Large intestine (tissue), 3 donors: ENCODE results near the gene SIGLEC1. TPM values are rescaled to one million over a fixed set of nuclear protein-coding genes. Genes with fewer than 3 reads are reported as not detected.

Source experiments
- DNase-seq, 2 donors: peaks; one replicate each; pipeline versions ENCODE4 v3.0.0 to v3.0.0-alpha.2; 2013
- H3K27ac ChIP-seq: one replicate; pipeline ENCODE4 v1.5.1; 2013; ENCODE audit warnings: low read length
- H3K27me3 ChIP-seq: 2 replicates; pipeline ENCODE4 v1.6.1; 2013; ENCODE audit warnings: low read length; ENCODE audit not compliant: control insufficient read depth, insufficient read depth
- H3K36me3 ChIP-seq: 2 replicates; pipeline ENCODE4 v1.6.1; 2013; ENCODE audit warnings: low read length; ENCODE audit not compliant: control insufficient read depth, insufficient read depth
- H3K4me1 ChIP-seq: one replicate; pipeline ENCODE4 v1.6.1; 2013; ENCODE audit warnings: low read length; ENCODE audit not compliant: control insufficient read depth, insufficient read depth
- H3K4me3 ChIP-seq: one replicate; pipeline ENCODE4 v1.5.1; 2013; ENCODE audit warnings: low read length
- H3K9me3 ChIP-seq: one replicate; pipeline ENCODE4 v1.6.1; 2013; ENCODE audit warnings: mild to moderate bottlenecking, low read depth, low read length, moderate library complexity; ENCODE audit not compliant: control insufficient read depth
- WGBS: methylation state at CpG from one replicate; pipeline ENCODE4 v1.1.5; 2013; ENCODE audit warnings: low lambda C conversion rate; ENCODE audit not compliant: insufficient coverage; 5-methylcytosine and 5-hydroxymethylcytosine counted together
- polyA plus RNA-seq: library from polyadenylated mRNA; unstranded; fragments of 120-200 nt; gene quantifications from one replicate; pipeline ENCODE4 v1.2.1, GENCODE V29; 2013

SIGLEC1 gene
- polyA plus RNA-seq, 1 donor: 4.3 TPM

DNA sequence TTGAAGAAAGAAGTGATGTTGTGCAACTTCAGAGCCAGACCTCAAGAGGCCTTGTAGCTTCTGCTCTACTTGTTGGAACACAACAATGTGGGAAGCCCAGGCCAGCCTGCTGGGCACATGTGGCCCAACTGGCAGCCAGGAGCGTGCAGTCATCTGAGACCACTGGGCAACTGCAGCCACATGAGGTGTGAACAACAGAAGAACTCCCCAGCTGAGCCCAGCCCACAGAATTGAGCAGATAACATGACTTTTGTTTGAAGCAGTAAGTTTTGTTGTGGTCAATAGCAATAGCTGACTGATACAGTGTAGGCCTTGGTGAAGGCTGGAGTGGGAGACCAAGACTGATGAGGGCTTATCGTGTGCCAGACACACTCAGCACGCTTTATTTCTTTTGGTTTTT, 22.0 kb downstream of the SIGLEC1 start:
- peaks cover 6% of the 10 kb centered on the region for H3K4me1 ChIP-seq
- H3K4me3 ChIP-seq: no peak overlapping the region
- DNase-seq: no peak
- no CpG with 5 or more reads among the region's 3 CpGs for WGBS
- no peaks in the 10 kb centered on the region for H3K9me3 ChIP-seq
- no peak overlapping the region for H3K27ac ChIP-seq
- no peaks in the 10 kb centered on the region for H3K36me3 ChIP-seq
- H3K27me3 ChIP-seq: peaks cover 9% of the 10 kb centered on the region

DNA sequence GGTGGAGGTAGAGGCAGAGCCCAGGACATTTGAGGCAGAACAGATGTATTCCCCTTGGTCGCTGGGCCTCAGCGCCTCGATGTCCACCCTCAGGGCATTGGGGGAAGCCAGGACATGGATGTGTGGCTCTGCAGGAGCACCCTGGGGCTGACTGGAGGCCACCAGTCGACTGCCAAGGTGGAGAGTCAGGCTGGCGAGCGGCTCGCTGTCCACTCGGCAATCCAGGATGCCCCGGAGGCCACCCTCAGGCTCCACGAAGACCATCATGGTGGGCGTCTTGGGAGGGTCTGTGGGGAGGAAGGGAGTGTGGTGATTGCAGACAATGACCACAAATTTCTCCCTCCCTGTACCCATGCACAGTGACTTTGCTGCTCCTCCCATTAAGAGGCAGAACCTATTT, 22.4 kb downstream of the SIGLEC1 start:
- Histone ChIP-seq H3K36me3 (no peaks in the 10 kb centered on the region), H3K27me3 (peaks cover 11% of the 10 kb centered on the region), H3K4me3 (no peak overlapping the region), H3K27ac (no peak overlapping the region), H3K9me3 (no peaks in the 10 kb centered on the region), H3K4me1 (peaks cover 6% of the 10 kb centered on the region)
- WGBS: no CpG with 5 or more reads among the region's 11 CpGs
- no peak for DNase-seq

DNA sequence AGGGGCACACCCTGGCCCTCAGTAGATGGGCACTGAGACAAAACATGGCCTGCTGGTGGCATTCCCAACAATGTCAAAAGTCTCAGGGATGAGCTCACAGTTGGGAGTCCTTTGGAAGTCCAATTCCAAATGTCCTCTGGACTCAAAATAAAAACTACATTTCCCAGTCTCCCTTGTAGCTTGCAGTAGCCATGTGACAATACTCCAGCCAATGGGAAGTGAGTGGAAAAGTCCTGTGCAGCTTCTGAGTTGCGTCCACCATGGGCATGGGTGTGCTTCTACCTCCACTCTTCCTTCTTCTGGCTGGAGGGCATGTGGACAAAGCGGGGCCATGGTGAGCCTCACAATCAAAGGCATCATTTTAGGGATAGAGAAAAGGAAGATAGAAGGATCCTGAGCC, 24.7 kb downstream of the SIGLEC1 start:
- no peak overlapping the region for H3K4me3 ChIP-seq
- DNase-seq: no peak
- no peak overlapping the region for H3K27ac ChIP-seq
- no peaks in the 10 kb centered on the region for H3K9me3 ChIP-seq
- H3K4me1 ChIP-seq: peaks cover 6% of the 10 kb centered on the region
- no CpG with 5 or more reads among the region's 2 CpGs for WGBS
- H3K27me3 ChIP-seq: peaks cover 25% of the 10 kb centered on the region
- no peaks in the 10 kb centered on the region for H3K36me3 ChIP-seq

DNA sequence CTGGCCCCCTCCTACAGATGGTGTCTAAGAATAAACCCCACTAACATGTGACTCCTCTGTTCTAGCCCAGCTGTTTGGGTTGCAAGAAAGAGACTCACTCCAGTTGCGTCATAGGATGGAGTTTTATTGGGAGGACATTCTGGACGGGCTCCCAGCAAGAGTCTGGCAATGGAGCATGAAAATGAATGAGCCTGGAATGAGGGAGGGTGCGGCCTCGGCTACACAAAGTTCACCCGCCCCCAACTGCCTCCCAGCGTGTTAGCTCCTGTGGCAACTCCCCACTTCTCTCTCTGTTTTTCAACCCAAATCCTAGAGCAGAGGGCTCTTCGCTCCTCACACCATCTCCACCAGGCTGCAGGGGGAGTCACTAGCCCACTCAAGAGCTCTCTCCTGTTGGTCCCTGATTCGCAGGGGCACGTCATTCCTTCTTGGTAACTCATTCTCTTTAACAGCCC, 25.5 kb downstream of the SIGLEC1 start:
- Histone ChIP-seq H3K4me1 (peaks cover 6% of the 10 kb centered on the region), H3K4me3 (no peak overlapping the region), H3K9me3 (no peaks in the 10 kb centered on the region), H3K36me3 (no peaks in the 10 kb centered on the region), H3K27ac (peak overlapping the region; percentile 39), H3K27me3 (peaks cover 31% of the 10 kb centered on the region)
- no CpG with 5 or more reads among the region's 9 CpGs for WGBS
- peak; percentile 60 to 70 for DNase-seq

DNA sequence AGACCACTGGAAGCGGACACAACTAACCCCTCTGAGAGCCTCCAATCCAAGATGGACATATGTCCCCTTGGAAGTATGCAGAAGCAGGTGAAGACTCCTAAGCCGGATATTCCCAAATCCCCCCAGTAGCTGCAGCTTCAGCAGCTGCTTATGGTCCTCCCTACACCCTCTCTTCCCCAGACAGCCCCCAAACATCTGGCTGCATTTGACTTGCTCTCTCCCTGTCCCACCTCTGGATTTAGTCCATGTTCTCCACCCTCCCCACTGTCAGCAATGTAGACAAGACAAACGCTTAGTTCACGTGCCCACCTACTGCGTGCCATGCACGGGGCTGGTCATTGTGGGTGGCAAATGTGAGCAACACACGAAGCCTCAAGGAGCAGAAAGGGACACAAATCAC, 26.0 kb downstream of the SIGLEC1 start:
- peaks cover 6% of the 10 kb centered on the region for H3K4me1 ChIP-seq
- no peaks in the 10 kb centered on the region for H3K36me3 ChIP-seq
- whole genome bisulfite sequencing: no CpG with 5 or more reads among the region's 7 CpGs
- H3K27ac ChIP-seq: no peak overlapping the region
- DNase-seq: no peak
- no peak overlapping the region for H3K4me3 ChIP-seq
- peaks cover 35% of the 10 kb centered on the region for H3K27me3 ChIP-seq
- peaks cover 3% of the 10 kb centered on the region for H3K9me3 ChIP-seq

DNA sequence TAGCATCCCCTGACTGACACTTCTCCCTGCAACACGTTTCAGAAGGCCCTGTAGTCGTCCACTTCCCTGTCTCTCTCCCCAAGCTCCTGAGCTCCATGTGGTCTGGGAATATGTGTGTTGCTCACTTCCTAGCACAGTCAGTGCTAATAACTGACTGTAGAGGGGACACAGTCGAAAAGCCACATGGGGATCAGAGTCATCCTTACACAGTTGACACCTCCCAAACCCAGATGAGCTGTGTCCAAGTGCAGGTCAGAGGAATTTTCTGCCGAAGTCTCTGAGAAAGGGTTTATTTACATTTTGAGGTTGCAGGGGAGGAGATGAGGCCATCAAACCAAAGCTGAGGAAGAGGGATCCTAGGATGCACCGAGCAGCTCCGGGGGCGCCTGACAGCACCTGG, 27.1 kb downstream of the SIGLEC1 start:
- DNase-seq: no peak
- Histone ChIP-seq H3K9me3 (peaks cover 3% of the 10 kb centered on the region), H3K4me3 (no peak overlapping the region), H3K27me3 (peaks cover 46% of the 10 kb centered on the region), H3K36me3 (no peaks in the 10 kb centered on the region), H3K27ac (no peak overlapping the region), H3K4me1 (peaks cover 6% of the 10 kb centered on the region)
- WGBS: no CpG with 5 or more reads among the region's 7 CpGs

DNA sequence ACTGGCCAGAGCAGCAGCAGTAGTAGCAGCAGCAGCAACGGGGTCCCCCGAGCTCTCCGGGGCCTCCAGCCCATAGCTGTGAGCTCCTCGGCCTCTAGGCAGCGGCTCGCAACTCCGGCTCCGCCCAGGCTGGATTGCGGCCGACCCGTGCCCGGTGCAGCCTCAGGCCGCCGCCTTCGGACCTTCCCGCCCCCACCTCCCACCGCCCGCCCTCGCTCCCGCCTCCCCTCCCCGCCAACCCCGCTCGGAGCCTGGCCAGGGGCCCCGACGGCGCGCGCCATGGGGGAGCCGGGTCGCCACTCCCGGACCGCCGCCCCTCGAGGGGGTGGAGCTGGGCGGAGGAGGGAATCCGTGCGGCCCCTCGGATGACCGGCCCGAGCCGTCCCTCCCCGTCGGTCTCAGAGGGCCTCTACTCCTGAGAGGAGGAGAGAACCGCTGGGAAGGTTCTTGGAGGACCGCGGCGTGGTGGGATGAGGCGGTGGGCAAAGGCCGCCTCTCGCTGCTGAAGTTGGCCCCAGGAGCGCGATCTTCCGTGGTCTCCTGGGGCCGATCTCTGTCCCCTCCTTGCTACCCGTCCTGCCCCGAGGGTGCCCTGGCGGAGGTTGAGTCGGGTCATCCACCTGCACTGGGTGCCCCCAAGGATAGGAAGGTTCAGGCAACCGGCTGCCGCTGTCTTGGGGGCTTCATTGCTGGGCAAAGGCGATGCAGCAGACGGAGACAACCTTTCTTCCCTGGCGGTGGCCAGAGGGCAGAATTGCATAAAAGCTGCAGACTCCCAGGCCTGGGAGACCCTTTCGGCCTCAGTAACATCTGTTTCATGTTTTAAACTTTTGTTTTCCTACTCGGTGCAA, 30.2 kb downstream of the SIGLEC1 start, which contains the start of gene ADAM33:
Gene ADAM33, minus strand, starts transcription at position 80 of the 851 bp plus-strand sequence. Its CDS starts 6 bp downstream, at position 74.
- H3K27me3 ChIP-seq: peaks cover 64% of the 10 kb centered on the region
- peak within 1 kb of the TSS; percentile 45 for H3K4me3 ChIP-seq
- no peaks in the 10 kb centered on the region for H3K36me3 ChIP-seq
- no peak for DNase-seq
- peaks cover 3% of the 10 kb centered on the region for H3K9me3 ChIP-seq
- H3K4me1 ChIP-seq: peaks cover 10% of the 10 kb centered on the region
- H3K27ac ChIP-seq: no peak within 1 kb of the TSS
- WGBS: no CpG with 5 or more reads among the region's 65 CpGs

DNA sequence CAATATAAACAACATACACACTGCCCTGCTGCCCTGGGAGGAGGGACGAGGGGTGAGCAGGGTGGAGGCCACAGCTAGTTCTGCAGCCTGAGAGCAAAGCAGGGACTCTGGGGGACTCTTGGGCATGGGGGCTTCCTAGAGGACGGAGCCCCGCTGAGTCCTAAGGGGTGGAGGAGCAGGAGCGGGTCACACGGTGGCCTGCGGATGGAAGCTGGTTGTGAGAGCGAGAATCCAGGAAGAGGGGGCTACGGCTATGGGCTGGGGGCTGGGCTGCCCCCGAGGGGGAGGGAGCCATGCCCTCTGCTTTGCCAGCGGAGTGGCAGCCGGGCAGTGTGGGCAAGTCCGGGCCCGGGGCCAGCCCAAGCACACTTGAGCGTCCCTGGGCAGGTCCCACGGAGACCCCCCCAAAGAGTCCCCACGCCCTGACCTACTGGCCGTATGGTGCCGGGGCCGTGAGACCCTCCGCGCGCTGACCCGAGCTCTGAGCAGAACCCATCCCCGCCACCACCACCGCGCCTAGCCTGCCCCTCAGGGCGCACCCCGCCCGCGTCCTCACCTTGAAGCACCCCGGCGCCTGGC, 31.0 kb downstream of the SIGLEC1 start:
- peaks cover 3% of the 10 kb centered on the region for H3K9me3 ChIP-seq
- WGBS: no CpG with 5 or more reads among the region's 32 CpGs
- H3K36me3 ChIP-seq: no peaks in the 10 kb centered on the region
- no peak for DNase-seq
- peak overlapping the region; percentile 45 for H3K4me3 ChIP-seq
- H3K27ac ChIP-seq: no peak overlapping the region
- peaks cover 8% of the 10 kb centered on the region for H3K4me1 ChIP-seq
- peaks cover 59% of the 10 kb centered on the region for H3K27me3 ChIP-seq

DNA sequence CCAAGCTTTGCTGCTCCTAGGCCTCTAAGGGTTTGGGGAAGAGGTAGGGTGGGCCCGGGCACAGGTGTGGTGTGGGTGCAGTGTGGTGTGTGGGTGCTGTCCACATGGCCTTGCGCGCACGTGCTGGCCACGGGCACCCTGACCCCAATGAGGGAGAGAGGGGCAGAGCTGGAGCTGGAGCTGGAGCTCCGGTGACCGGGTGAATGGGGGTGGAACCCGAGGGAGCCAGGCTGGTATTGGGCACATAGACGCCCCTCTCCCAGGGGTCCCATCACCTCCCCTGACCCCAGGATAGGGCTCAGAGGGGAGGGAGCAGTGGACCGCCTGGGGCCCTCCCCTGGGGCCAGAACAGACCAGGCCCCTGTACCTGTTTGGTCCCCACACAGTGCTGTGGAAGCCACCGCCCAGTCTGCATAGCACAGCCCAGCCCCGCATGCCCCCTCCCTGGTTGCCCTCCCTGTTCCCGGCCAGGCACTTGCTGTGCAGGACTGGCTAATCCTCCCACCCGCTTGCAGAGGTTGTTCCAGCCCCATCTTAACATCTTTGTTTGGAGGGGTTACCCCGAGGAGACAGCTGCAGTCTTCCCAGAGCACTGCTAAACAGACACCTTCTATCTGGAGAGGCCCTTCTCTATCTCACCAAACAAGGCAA, 31.6 kb downstream of the SIGLEC1 start:
- no peak for DNase-seq
- peaks cover 63% of the 10 kb centered on the region for H3K27me3 ChIP-seq
- peak overlapping the region; percentile 33 for H3K27ac ChIP-seq
- peak overlapping the region; percentile 45 for H3K4me3 ChIP-seq
- WGBS: no CpG with 5 or more reads among the region's 15 CpGs
- peaks cover 3% of the 10 kb centered on the region for H3K9me3 ChIP-seq
- no peaks in the 10 kb centered on the region for H3K36me3 ChIP-seq
- H3K4me1 ChIP-seq: peaks cover 8% of the 10 kb centered on the region
